Measurements from ENCODE around the gene SERPINA10.

DNA sequence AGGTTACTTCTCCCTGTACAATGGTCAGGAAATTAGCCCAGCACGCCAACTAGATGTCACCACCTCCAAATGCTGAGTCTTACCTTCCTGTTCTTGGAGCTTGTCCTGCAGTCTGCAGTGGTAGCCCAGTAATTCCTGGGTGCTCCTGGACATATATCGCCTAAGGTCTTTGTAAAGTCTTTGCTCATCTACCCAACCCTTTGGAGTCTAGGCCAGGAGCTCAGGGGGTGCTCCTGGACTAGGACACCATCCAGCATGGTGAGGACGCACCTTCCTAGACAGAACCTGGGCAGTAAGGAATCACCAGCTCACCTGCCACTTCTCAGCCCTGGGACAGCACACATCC is 569 bp downstream of the SERPINA10 start:
- no peak for TF ChIP-seq EP300 (IDR thresholded peaks at IDR 0.05)
- TF ChIP-seq, protein P1, sequence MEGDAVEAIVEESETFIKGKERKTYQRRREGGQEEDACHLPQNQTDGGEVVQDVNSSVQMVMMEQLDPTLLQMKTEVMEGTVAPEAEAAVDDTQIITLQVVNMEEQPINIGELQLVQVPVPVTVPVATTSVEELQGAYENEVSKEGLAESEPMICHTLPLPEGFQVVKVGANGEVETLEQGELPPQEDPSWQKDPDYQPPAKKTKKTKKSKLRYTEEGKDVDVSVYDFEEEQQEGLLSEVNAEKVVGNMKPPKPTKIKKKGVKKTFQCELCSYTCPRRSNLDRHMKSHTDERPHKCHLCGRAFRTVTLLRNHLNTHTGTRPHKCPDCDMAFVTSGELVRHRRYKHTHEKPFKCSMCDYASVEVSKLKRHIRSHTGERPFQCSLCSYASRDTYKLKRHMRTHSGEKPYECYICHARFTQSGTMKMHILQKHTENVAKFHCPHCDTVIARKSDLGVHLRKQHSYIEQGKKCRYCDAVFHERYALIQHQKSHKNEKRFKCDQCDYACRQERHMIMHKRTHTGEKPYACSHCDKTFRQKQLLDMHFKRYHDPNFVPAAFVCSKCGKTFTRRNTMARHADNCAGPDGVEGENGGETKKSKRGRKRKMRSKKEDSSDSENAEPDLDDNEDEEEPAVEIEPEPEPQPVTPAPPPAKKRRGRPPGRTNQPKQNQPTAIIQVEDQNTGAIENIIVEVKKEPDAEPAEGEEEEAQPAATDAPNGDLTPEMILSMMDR (IDR thresholded peaks at IDR 0.05): no peak
- TF ChIP-seq POLR2A (IDR thresholded peaks at IDR 0.05): no peak
